GM12878 (cell line): Measurements from ENCODE around the gene AANAT. TPM values are rescaled to one million over a fixed set of nuclear protein-coding genes. Genes with fewer than 3 reads are reported as not detected.

Experiments
- ATAC-seq: fragments of 200-7000 bp; cut with Tn5 transposase; 3 replicates; pipeline ENCODE4 v1.9.1; 2020; ENCODE audit warnings: mild to moderate bottlenecking, moderate library complexity
- BruUV-seq: library from RNA; stranded (reverse); fragments of 400-500 nt; replicated peaks from 2 replicates; lab custom pipeline; 2021; lab: Mats Ljungman, UMichigan
- CTCF ChIA-PET: fragments of 300-600 bp; sonication (Branson Sonifier 250); formaldehyde crosslinking; extraction: SDS; loops from one replicate; lab custom pipeline; 2021; ENCODE audit warnings: inconsistent platforms; lab: Yijun Ruan, JAX
- POLR2A ChIA-PET: fragments of 350-600 bp; formaldehyde crosslinking; extraction: SDS; loops from one replicate; lab custom pipeline; 2021; ENCODE audit warnings: inconsistent platforms; lab: Charles Lee
- RAD21 ChIA-PET: fragments of 300-600 bp; sonication (Branson Sonifier 250); formaldehyde crosslinking; loops from one replicate; lab custom pipeline; 2023; ENCODE audit warnings: antibody characterized with exemption; ENCODE audit not compliant: unreplicated experiment; lab: Charles Lee
- SMC1A ChIA-PET: fragments of 300-600 bp; sonication (Branson Sonifier 250); formaldehyde crosslinking; loops from one replicate; lab custom pipeline; 2023; ENCODE audit not compliant: unreplicated experiment, uncharacterized antibody; lab: Charles Lee
- DNase-seq: peaks from one replicate; pipeline ENCODE4 v3.0.0-alpha.2; 2011; ENCODE audit warnings: low read depth, low spot score
- FAIRE-seq: peaks from 3 replicates; lab custom pipeline; 2011; peaks lifted over from hg19 to GRCh38; lab: Jason Lieb, UNC
- H2AFZ ChIP-seq: 2 replicates; pipeline ENCODE4 v1.6.0; 2011; ENCODE audit warnings: low read depth, low read length, control low read depth; ENCODE audit not compliant: control insufficient read depth
- H3K27ac ChIP-seq: 2 replicates; pipeline ENCODE4 v1.5.1; 2011; ENCODE audit warnings: control low read depth; ENCODE audit not compliant: control insufficient read depth, insufficient read depth
- H3K27me3 ChIP-seq, 2 experiments: replicated peaks in 1 of 2; 2 replicates each; pipeline versions ENCODE4 v1.6.0 to v1.6.1; 2011; ENCODE audit warnings: low read length in 1 of 2; ENCODE audit not compliant: control insufficient read depth in 2 of 2, insufficient read depth in 2 of 2
- H3K36me3 ChIP-seq, 2 experiments: 2 replicates each; pipeline ENCODE4 v1.5.1; 2011; ENCODE audit warnings: low read length in 1 of 2; ENCODE audit not compliant: control insufficient read depth in 2 of 2, insufficient read depth in 2 of 2
- H3K4me1 ChIP-seq: 2 replicates; pipeline ENCODE4 v1.6.1; 2011; ENCODE audit warnings: mild to moderate bottlenecking, low read length, moderate library complexity, mixed read lengths; ENCODE audit not compliant: control insufficient read depth, insufficient read depth
- H3K4me2 ChIP-seq: 2 replicates; pipeline ENCODE4 v1.6.0; 2011; ENCODE audit warnings: control low read depth; ENCODE audit not compliant: control insufficient read depth, insufficient read depth
- H3K4me3 ChIP-seq: fragments of 200-600 bp; sonication (generic); 2 replicates; pipeline ENCODE4 v1.5.1; 2016
- H3K79me2 ChIP-seq: 2 replicates; pipeline ENCODE4 v1.6.0; 2011; ENCODE audit warnings: low read length; ENCODE audit not compliant: control insufficient read depth, insufficient read depth
- H3K9ac ChIP-seq: 2 replicates; pipeline ENCODE4 v1.8.0; 2011; ENCODE audit warnings: low read length, control low read depth, mixed read lengths; ENCODE audit not compliant: control insufficient read depth, insufficient read depth
- H3K9me3 ChIP-seq: replicated peaks from 3 replicates; pipeline ENCODE4 v1.5.1; 2011; ENCODE audit warnings: mild to moderate bottlenecking, low read length; ENCODE audit not compliant: control insufficient read depth, insufficient read depth
- H4K20me1 ChIP-seq: 2 replicates; pipeline ENCODE4 v1.6.0; 2011; ENCODE audit not compliant: control insufficient read depth, insufficient read depth
- BHLHE40 ChIP-seq, 2 experiments: fragments of 450-650 bp in 1 of 2; IDR thresholded peaks; 2 replicates each; pipeline ENCODE4 v1.6.1; 2011 to 2017; ENCODE audit warnings: low read depth in 2 of 2, borderline replicate concordance in 1 of 2, improper control_type of control experiment in 1 of 2, low read length in 1 of 2, mild to moderate bottlenecking in 1 of 2
- BRCA1 ChIP-seq: IDR thresholded peaks from 2 replicates; pipeline ENCODE4 v1.6.1; 2011; ENCODE audit warnings: low read depth, low read length, improper control_type of control experiment
- CHD2 ChIP-seq: IDR thresholded peaks from 2 replicates; pipeline ENCODE4 v1.6.1; 2011; ENCODE audit warnings: low read depth, low read length, improper control_type of control experiment, borderline replicate concordance
- EED ChIP-seq: sonication (generic); IDR thresholded peaks from 2 replicates; pipeline ENCODE4 v1.6.1; 2016; ENCODE audit warnings: antibody characterized with exemption, low read depth
- FOXM1 ChIP-seq: IDR thresholded peaks from 2 replicates; pipeline ENCODE4 v1.6.1; 2012; ENCODE audit warnings: low read depth, mild to moderate bottlenecking, inconsistent platforms, low read length, moderate library complexity
- HDAC2 ChIP-seq: fragments of 200-600 bp; sonication (generic); IDR thresholded peaks from 2 replicates; pipeline ENCODE4 v1.6.1; 2017
- MTA2 ChIP-seq: fragments of 450-650 bp; IDR thresholded peaks from 2 replicates; pipeline ENCODE4 v1.6.1; 2016; ENCODE audit warnings: low read depth, mild to moderate bottlenecking, moderate library complexity
- NFYA ChIP-seq: IDR thresholded peaks from 2 replicates; pipeline ENCODE4 v1.6.1; 2011; ENCODE audit warnings: low read depth, mild to moderate bottlenecking, low read length, improper control_type of control experiment, borderline replicate concordance
- NR2C2 ChIP-seq: IDR thresholded peaks from 2 replicates; pipeline ENCODE4 v1.6.1; 2011; ENCODE audit warnings: borderline replicate concordance, low read depth; ENCODE audit not compliant: control insufficient read depth, insufficient read length
- SP1 ChIP-seq: IDR thresholded peaks from one replicate; pipeline ENCODE4 v1.6.1; 2011; ENCODE audit warnings: low read depth, low read length
- WRNIP1 ChIP-seq: IDR thresholded peaks from 2 replicates; pipeline ENCODE4 v1.6.1; 2011; ENCODE audit warnings: low read depth, low read length, improper control_type of control experiment, borderline replicate concordance
- ZNF274 ChIP-seq: IDR thresholded peaks from one replicate; pipeline ENCODE4 v1.8.0; 2011; ENCODE audit not compliant: insufficient read length, insufficient read depth
- WGBS: methylation state at CpG from one replicate; pipeline ENCODE4 v1.1.6; 2016; ENCODE audit warnings: low lambda C conversion rate; ENCODE audit not compliant: insufficient replicate concordance, insufficient coverage; ENCODE audit errors: missing lambda C conversion rate; 5-methylcytosine and 5-hydroxymethylcytosine counted together
- in situ Hi-C: fragments of 300-500 bp; cut with MboI; formaldehyde crosslinking; loops from 9 replicates; pipeline ENCODE4 v1.14.3; 2018; ENCODE audit warnings: mixed read lengths
- intact Hi-C: fragments of 100-400 bp; cut with micrococcal nuclease; formaldehyde crosslinking; loops from one replicate; pipeline ENCODE4 v1.14.2; 2022; ENCODE audit not compliant: unreplicated experiment
- polyA plus RNA-seq, 11 experiments: library from polyadenylated mRNA; depleted of rRNA in 4 of 11; unstranded in 6 of 11; stranded (reverse) in 5 of 11; fragments of >200 nt; fragmentation: Nextera tagmentation in 4 of 11; fragmentation: Illumina TruSeq in 1 of 11; extraction: Ambion mirVana in 4 of 11; extraction: Trizol in 1 of 11; gene quantifications; 1 replicate in 1 of 11; 2 replicates in 10 of 11; pipeline versions ENCODE4 v1.2.1 to v1.2.3, GENCODE V29; 2011 to 2016; ENCODE audit warnings: inconsistent platforms in 2 of 11, missing spikeins in 2 of 11, low read depth in 1 of 11
- total RNA-seq, 4 experiments: library from RNA; depleted of rRNA in 3 of 4; stranded (reverse); fragments of >200 nt in 3 of 4; fragmentation: Illumina TruSeq in 1 of 4; extraction: Trizol in 1 of 4; gene quantifications; 2 replicates each; pipeline versions ENCODE4 v1.2.1 to v1.2.3, GENCODE V29; 2013 to 2021
- TF ChIP-seq, protein P1 (sequence below): fragments of 450-650 bp; conservative IDR thresholded peaks from 2 replicates; pipeline ENCODE4 v1.6.1; 2017; ENCODE audit warnings: mild to moderate bottlenecking, moderate library complexity
- TF ChIP-seq, protein P2 (sequence below): fragments of 450-650 bp; IDR thresholded peaks from 2 replicates; pipeline ENCODE4 v1.6.1; 2016; ENCODE audit warnings: mild to moderate bottlenecking, moderate library complexity, borderline replicate concordance

Gene AANAT
- total and polyA plus RNA-seq, 10 of the 15 experiments (the other 5 are each of a cell fraction or from before 2014, with no cell fraction given): 0.23 TPM; not detected in 9

- no peak for TF ChIP-seq CHD2
- TF ChIP-seq, protein P1, sequence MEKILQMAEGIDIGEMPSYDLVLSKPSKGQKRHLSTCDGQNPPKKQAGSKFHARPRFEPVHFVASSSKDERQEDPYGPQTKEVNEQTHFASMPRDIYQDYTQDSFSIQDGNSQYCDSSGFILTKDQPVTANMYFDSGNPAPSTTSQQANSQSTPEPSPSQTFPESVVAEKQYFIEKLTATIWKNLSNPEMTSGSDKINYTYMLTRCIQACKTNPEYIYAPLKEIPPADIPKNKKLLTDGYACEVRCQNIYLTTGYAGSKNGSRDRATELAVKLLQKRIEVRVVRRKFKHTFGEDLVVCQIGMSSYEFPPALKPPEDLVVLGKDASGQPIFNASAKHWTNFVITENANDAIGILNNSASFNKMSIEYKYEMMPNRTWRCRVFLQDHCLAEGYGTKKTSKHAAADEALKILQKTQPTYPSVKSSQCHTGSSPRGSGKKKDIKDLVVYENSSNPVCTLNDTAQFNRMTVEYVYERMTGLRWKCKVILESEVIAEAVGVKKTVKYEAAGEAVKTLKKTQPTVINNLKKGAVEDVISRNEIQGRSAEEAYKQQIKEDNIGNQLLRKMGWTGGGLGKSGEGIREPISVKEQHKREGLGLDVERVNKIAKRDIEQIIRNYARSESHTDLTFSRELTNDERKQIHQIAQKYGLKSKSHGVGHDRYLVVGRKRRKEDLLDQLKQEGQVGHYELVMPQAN: no peak
- no peak for TF ChIP-seq FOXM1
- no peak for TF ChIP-seq BHLHE40 (IDR thresholded peaks at IDR 0.05; ENCODE audit: borderline replicate concordance in 1 of 2, low read depth in 2 of 2, low read length in 1 of 2)
- TF ChIP-seq SP1: no peak
Observed at GRCh38 chr17:76512366-76513305, 45.2 kb downstream of the AANAT start (continued).

- no peak for ATAC-seq
- H3K4me1 ChIP-seq: peaks cover 18% of the 10 kb centered on the region
- POLR2A ChIA-PET: interaction anchor here (0.6 kb wide), 3 partner anchors 32 to 940 kb away, joined by 3 to 6 read pairs (median 6); no protein-coding TSS in a partner anchor
- BruUV-seq: no TSS peak
- in situ Hi-C loops (no loop called here), intact Hi-C loops (no loop called here)
- no peak for DNase-seq
- H3K4me2 ChIP-seq: no peak overlapping the region
- H3K36me3 ChIP-seq: no peaks in the 10 kb centered on the region
- SMC1A ChIA-PET: interaction anchor here (1.3 kb wide), 1 partner anchor 101 kb away, joined by 3 read pairs; no protein-coding TSS in a partner anchor
- CTCF ChIA-PET: interaction anchor here (0.5 to 2.0 kb wide), 4 partner anchors 26 to 183 kb away, joined by 3 to 7 read pairs (median 4); no protein-coding TSS in a partner anchor
- no peaks in the 10 kb centered on the region for H4K20me1 ChIP-seq
- no peak for FAIRE-seq
- no peak overlapping the region for H2AFZ ChIP-seq
- H3K27me3 ChIP-seq: no peaks in the 10 kb centered on the region
- no peaks in the 10 kb centered on the region for H3K9me3 ChIP-seq
- H3K27ac ChIP-seq: no peak overlapping the region
- no peaks in the 10 kb centered on the region for H3K79me2 ChIP-seq
- 73% methylated on average over 6 of the region's 6 CpGs for WGBS
- no peak overlapping the region for H3K4me3 ChIP-seq
- H3K9ac ChIP-seq: no peak overlapping the region
- RAD21 ChIA-PET: interaction anchor here (0.7 to 1.2 kb wide), 3 partner anchors 10 to 128 kb away, joined by 3 read pairs; no protein-coding TSS in a partner anchor
- TF ChIP-seq NR2C2 (no peak), ZNF274 (no peak), NFYA (no peak), HDAC2 (no peak), WRNIP1 (no peak), EED (no peak), MTA2 (no peak), BRCA1 (no peak)
- TF ChIP-seq, protein P2, sequence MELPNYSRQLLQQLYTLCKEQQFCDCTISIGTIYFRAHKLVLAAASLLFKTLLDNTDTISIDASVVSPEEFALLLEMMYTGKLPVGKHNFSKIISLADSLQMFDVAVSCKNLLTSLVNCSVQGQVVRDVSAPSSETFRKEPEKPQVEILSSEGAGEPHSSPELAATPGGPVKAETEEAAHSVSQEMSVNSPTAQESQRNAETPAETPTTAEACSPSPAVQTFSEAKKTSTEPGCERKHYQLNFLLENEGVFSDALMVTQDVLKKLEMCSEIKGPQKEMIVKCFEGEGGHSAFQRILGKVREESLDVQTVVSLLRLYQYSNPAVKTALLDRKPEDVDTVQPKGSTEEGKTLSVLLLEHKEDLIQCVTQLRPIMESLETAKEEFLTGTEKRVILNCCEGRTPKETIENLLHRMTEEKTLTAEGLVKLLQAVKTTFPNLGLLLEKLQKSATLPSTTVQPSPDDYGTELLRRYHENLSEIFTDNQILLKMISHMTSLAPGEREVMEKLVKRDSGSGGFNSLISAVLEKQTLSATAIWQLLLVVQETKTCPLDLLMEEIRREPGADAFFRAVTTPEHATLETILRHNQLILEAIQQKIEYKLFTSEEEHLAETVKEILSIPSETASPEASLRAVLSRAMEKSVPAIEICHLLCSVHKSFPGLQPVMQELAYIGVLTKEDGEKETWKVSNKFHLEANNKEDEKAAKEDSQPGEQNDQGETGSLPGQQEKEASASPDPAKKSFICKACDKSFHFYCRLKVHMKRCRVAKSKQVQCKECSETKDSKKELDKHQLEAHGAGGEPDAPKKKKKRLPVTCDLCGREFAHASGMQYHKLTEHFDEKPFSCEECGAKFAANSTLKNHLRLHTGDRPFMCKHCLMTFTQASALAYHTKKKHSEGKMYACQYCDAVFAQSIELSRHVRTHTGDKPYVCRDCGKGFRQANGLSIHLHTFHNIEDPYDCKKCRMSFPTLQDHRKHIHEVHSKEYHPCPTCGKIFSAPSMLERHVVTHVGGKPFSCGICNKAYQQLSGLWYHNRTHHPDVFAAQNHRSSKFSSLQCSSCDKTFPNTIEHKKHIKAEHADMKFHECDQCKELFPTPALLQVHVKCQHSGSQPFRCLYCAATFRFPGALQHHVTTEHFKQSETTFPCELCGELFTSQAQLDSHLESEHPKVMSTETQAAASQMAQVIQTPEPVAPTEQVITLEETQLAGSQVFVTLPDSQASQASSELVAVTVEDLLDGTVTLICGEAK: no peak
Observed at GRCh38 chr17:76513306-76513692, 45.9 kb downstream of the AANAT start.
